AG04450 (cell line): Measurements from ENCODE around the gene DBR1. TPM values are rescaled to one million over a fixed set of nuclear protein-coding genes. Genes with fewer than 3 reads are reported as not detected.

Source experiments
- CTCF ChIA-PET: fragments of 300-600, 350-600 bp; formaldehyde crosslinking; extraction: SDS; loops from one replicate; lab custom pipeline; 2022; ENCODE audit warnings: antibody characterized with exemption, inconsistent platforms; lab: Charles Lee
- POLR2A ChIA-PET: fragments of 350-600 bp; formaldehyde crosslinking; extraction: SDS; loops from one replicate; lab custom pipeline; 2021; ENCODE audit warnings: antibody characterized with exemption, inconsistent platforms; lab: Yijun Ruan, JAX
- DNase-seq: peaks from one replicate; pipeline ENCODE4 v3.0.0-alpha.2; 2011; ENCODE audit warnings: low read depth, low spot score
- H3K27ac ChIP-seq: one replicate; pipeline ENCODE4 v1.5.1; 2012; ENCODE audit warnings: low read depth, low read length, control low read depth
- H3K27me3 ChIP-seq: one replicate; pipeline ENCODE4 v1.6.0; 2012; ENCODE audit warnings: low read length; ENCODE audit not compliant: control insufficient read depth, insufficient read depth
- H3K4me3 ChIP-seq: 2 replicates; pipeline ENCODE4 v1.5.1; 2011; ENCODE audit warnings: mild to moderate bottlenecking, low read depth, low read length, control low read depth
- H3K9me3 ChIP-seq: 2 replicates; pipeline ENCODE4 v1.5.1; 2012; ENCODE audit warnings: low read length; ENCODE audit not compliant: control insufficient read depth, insufficient read depth
- CTCF ChIP-seq: IDR thresholded peaks from 2 replicates; pipeline ENCODE4 v1.5.1; 2011; ENCODE audit warnings: low read depth, low read length, control low read depth, inconsistent platforms
- polyA plus RNA-seq: library from polyadenylated mRNA; depleted of rRNA; stranded (reverse); fragments of >200 nt; gene quantifications from 2 replicates; pipeline ENCODE4 v1.2.3, GENCODE V29; 2011

DBR1 gene
- polyA plus RNA-seq, 1 experiment = 12.8 TPM

GRCh38 chr3:138119423-138119766 lies 55.3 kb downstream of the DBR1 start:
- H3K27me3 ChIP-seq = no peaks in the 10 kb centered on the region
- H3K9me3 ChIP-seq = no peaks in the 10 kb centered on the region
- no peak overlapping the region for H3K27ac ChIP-seq
- no peak for TF ChIP-seq CTCF
- ChIA-PET POLR2A (interaction anchor here (0.7 kb wide), 1 partner anchor 68 kb away, joined by 3 read pairs; the partner anchor contains the start of gene ARMC8), CTCF (interaction anchor here (0.7 to 9.8 kb wide), 17 partner anchors 8 to 472 kb away, joined by 3 to 202 read pairs (median 11); partner anchors contain the start of gene A4GNT)
- no peak for DNase-seq
- H3K4me3 ChIP-seq = no peak overlapping the region

DNA sequence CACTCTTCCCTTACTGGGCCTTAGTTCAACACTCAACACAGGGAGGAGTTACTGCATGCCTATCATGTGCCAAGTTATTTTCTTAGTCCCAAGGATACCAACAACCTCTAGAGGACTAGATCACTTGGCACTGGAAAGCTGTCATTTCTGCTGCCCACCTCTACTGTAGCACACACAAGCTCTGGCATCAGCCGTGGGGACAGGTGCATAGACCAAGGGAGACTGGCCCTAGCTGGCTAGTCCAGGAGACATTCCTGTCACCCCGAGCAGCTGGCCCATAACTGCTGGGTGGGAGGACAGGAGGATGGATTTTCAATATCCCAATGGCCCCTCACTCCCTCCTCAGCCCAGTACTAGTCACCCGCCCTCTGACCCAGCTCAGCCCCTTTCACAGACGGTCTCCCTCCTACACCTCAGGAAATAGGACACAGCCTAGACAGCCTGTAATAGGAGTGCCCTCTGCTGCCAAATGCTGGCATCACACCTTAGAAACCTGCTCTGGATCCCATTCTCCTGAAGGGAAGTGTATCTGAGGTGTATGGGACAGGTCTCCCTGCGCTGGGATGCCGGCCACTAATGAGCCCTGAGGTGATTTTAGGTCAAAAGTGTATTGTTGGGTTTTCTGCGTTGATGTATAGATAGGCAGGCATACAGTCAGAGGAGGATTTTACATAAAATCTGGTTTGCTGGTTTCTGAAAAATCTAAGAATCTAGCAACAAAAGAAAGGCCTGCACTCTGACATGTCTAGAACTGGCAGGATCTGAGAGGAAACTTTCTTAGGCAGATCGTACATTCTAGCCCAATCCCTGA lies 55.9 kb downstream of the DBR1 start:
- H3K27me3 ChIP-seq = no peaks in the 10 kb centered on the region
- peak; percentile 29 for DNase-seq
- ChIA-PET POLR2A (interaction anchor here (0.7 kb wide), 1 partner anchor 69 kb away, joined by 3 read pairs; the partner anchor contains the start of gene ARMC8), CTCF (interaction anchor here (0.6 to 9.8 kb wide), 32 partner anchors 8 to 1763 kb away, joined by 3 to 202 read pairs (median 5); partner anchors contain the start of genes A4GNT and DBR1)
- H3K4me3 ChIP-seq = no peak overlapping the region
- no peak overlapping the region for H3K27ac ChIP-seq
- no peaks in the 10 kb centered on the region for H3K9me3 ChIP-seq
- peak; percentile 88 for TF ChIP-seq CTCF

DNA sequence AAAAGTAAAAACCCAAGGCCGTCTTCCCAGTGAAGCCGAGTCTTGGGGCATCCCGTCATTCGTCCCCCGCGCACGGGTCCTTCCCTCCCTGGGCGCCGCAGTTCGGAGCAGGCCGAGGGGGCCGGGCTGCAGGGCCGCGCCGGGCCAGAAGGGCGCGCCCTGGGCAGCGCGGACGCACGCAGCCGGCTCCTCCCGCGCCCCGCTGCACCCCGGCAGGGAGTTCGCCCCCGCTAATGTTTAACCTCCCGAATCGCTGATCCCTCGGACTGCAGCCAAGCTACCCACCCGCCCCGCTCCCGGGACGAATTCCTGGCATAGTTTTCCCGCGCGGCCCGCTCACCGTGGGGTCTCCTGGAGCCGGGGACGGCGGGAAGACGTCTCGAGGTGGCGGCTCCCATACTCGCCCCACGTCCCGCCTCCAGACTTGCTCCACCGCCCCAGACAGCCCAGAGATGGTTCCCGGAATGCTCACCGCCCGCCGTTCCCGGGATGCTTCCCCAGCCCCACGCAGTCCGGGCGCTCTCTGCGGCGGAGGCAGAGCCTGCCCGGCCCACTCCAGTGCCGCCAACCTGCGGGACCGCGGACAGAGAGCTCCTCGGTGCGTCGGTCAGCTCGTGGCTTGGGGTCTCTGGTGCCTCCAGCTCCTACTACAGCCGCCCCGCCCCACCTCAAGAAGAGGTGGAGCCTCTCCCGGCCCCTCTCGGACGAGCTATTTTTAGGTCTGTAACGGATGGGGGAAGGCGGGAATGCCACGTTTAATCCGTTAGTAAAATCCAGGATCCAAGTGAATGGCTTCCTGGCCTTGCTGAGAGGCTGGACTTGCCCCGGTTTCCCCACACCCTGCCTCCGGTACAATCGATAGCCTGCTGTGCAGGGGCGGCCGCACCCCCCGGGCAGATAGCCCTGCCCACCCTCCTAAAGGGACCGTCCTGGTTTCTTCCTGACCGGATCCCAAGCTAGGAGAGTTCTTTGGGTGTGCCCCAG lies 59.4 kb downstream of the DBR1 start, which contains the start of gene DZIP1L:
DZIP1L (minus strand) TSS at position 621 of the 984 bp plus-strand sequence. CDS start 11,637 bp downstream, outside the sequence.
- ChIA-PET POLR2A (interaction anchor here (0.9 to 3.0 kb wide), 4 partner anchors 10 to 59 kb away, joined by 3 to 20 read pairs (median 6); partner anchors contain the start of gene DBR1), CTCF (interaction anchor here (0.6 to 9.8 kb wide), 10 partner anchors 10 to 319 kb away, joined by 3 to 202 read pairs (median 4); partner anchors contain the start of genes A4GNT and ESYT3)
- Histone ChIP-seq H3K9me3 (no peaks in the 10 kb centered on the region), H3K4me3 (peak within 1 kb of the TSS; percentile 96), H3K27me3 (no peaks in the 10 kb centered on the region), H3K27ac (peak within 1 kb of the TSS; percentile 94)
- DNase-seq = peak; percentile 36
- TF ChIP-seq CTCF = peak; percentile 30

DNA sequence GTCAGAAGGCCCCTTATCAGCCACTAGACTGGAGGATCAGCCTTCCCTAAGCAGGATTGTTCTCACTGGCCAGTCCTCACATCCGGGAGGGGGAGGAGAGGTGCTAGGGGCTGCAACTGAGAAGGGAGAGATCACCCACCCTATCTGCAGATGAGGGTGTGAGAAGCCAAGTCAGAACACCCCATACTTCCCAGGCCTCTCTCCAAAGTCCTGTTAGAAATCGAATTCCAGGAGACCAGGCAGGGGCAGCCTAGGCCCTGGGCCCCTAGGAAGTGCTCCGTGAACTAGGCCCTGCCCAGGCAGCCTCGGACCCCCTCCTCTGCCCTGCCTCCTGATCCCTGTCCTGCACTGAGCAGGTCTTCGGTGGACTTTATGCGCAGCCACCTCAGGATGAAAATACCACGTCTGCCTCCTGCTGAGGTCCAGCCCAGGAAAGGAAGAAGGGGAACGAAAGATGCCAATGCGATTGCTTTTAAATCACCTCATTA lies 60.2 kb downstream of the DBR1 start:
- Histone ChIP-seq H3K4me3 (peak overlapping the region; percentile 96), H3K27me3 (no peaks in the 10 kb centered on the region), H3K9me3 (no peaks in the 10 kb centered on the region), H3K27ac (peak overlapping the region; percentile 94)
- ChIA-PET CTCF (interaction anchor here (1.3 to 9.8 kb wide), 4 partner anchors 13 to 72 kb away, joined by 3 to 202 read pairs (median 6); no protein-coding TSS in a partner anchor), POLR2A (interaction anchor here (1.0 to 3.0 kb wide), 3 partner anchors 25 to 52 kb away, joined by 3 to 20 read pairs (median 3); no protein-coding TSS in a partner anchor)
- no peak for TF ChIP-seq CTCF
- DNase-seq = no peak
